Measurements from ENCODE around the gene CAMK1D.

The CAMK1D gene

DNA sequence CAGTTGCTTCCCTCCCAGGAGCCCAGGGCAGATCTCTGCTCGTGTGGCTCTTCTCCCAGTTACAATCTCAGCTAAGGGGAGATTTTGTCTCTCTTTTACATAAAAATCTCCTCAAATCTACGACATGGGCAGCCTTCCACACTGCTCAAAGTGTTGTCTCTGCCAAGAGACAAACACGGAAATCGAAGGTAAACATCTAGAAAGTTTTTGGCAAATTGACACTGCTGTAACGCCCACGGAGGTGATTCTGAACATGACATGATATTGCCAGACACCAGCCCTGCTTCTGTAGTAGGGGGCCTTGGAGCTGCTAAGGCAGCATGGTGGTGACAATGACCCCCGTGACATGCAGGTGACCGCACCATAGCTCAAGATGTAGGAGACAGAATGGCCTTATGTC lies 523.8 kb downstream of the CAMK1D start:
- DNase-seq: no peak

DNA sequence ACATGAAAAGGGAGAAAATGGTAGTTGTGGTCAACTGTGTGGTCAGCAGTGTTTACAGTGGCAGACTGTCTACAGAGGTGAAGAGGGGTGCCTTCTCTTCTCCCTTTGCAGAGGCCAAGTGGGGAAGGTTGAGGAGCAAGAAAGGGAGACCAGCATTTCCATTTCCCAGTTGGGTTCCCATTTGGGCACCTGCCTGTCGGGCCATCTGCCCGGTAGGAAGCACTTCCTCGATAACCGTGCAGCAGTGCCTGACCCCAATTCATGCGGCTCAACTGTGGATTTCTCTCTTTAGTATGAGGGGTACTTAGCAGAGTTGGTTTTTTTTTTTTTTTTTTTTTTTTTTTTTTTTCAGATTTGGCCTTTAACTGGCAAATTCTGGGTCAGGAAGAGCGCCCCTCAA lies 525.2 kb downstream of the CAMK1D start:
- no peak for DNase-seq

DNA sequence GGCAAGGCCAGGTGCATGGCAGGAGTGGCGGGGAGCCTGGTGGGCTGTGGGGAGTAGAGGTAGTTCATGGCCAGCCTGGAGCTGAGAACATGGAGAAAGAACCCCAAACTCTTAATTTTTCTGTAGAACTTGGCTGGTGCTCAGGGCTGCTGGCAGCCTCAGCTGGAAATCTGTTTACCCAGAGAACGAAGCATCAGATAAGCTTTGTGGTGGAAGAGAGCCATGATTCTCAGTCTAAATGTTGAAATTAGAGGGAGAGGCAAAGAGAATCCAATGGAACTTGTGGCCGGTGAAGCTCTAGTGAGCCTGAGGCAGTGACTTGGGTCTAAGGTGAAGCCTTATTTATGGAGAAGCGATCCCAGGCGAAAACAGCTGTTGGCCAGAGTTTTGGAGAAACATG lies 525.8 kb downstream of the CAMK1D start:
- no peak for DNase-seq

GRCh38 chr10:12876266-12876665 lies 526.9 kb downstream of the CAMK1D start:
- no peak for DNase-seq

DNA sequence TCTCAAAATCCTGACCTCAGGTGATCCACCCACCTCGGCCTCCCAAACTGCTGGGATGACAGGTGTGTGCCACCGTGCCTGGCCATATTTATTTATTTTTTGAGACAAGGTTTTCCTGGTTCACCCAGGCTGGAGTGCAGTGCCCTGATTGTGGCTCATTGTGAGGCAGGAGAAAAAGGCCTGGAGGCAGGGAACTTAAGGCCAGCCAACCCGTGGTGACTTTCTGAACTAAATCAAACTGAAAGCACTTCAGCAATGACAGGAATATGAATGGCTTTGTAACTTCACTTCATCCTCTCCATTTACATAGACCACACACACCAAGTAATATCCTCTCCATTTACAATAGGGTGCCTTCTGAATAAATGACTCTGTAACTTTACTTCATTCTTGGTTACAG lies 527.8 kb downstream of the CAMK1D start:
- DNase-seq: no peak

DNA sequence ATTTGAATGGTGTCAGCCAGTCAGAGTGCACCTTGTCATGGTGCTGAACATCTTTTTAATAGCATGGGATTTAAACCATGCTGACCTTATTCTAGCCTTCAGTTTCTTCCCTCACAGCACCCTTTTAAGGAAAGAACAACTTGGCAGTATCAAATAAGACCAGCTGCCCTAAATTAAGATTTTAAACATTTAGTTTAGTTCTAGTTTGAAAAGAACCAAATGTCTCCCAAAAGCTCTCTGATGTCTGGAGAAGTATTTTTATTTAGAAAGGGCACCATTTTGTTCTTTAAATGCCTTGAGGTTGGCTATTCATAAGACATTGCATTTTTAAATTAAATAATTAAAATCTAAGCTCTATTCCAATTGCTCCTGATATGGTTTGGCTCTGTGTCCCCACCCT lies 531.1 kb downstream of the CAMK1D start:
- no peak for DNase-seq

- no peak for DNase-seq
These were observed 535.5 kb downstream of the CAMK1D start for GRCh38 chr10:12884851-12885250.

Data from NCI-H748 treated with DMSO at 0.1 percent for 48 hours (cell line).